ENCODE data around the gene DLG2. TPM values are rescaled to one million over a fixed set of nuclear protein-coding genes. Genes with fewer than 3 reads are reported as not detected.

DLG2 gene
- total and polyA plus RNA-seq, 9 donors = 2.5 to 20.7 (median 12.0) TPM

DNA sequence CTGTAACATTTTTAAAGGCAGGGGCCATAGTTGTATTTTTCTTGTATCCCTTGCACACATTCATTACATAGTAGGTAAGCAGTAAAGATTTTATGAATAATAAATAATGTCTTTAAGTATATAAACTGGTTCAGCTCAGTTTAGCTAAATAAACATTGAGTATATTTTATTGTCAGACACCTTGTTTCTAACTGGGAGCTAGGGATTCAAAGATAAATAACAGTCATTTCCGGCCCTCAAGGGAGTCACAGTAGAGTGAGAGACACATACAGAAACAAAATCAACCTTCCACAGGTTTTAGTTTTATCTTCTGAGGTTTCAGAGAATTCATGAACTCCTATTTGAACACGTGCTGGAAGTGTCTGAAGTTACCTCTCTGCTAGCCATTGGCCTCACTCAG lies 760.2 kb downstream of the DLG2 start:
- no peak for TF ChIP-seq EP300 (IDR thresholded peaks at IDR 0.05)
- TF ChIP-seq, protein P1, sequence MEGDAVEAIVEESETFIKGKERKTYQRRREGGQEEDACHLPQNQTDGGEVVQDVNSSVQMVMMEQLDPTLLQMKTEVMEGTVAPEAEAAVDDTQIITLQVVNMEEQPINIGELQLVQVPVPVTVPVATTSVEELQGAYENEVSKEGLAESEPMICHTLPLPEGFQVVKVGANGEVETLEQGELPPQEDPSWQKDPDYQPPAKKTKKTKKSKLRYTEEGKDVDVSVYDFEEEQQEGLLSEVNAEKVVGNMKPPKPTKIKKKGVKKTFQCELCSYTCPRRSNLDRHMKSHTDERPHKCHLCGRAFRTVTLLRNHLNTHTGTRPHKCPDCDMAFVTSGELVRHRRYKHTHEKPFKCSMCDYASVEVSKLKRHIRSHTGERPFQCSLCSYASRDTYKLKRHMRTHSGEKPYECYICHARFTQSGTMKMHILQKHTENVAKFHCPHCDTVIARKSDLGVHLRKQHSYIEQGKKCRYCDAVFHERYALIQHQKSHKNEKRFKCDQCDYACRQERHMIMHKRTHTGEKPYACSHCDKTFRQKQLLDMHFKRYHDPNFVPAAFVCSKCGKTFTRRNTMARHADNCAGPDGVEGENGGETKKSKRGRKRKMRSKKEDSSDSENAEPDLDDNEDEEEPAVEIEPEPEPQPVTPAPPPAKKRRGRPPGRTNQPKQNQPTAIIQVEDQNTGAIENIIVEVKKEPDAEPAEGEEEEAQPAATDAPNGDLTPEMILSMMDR (IDR thresholded peaks at IDR 0.05) = no peak
- TF ChIP-seq POLR2A (IDR thresholded peaks at IDR 0.05) = no peak
- WGBS, 3 donors = 88 to 93% (median 88%) methylated on average over 2 of the region's 2 CpGs
- Histone ChIP-seq H3K27me3 (no peaks in the 10 kb centered on the region), H3K4me3 (no peak overlapping the region), H3K27ac (no peak overlapping the region), H3K4me1 (ENCODE audit: insufficient read depth) (no peaks in the 10 kb centered on the region), H3K9me3 (no peaks in the 10 kb centered on the region), H3K36me3 (no peaks in the 10 kb centered on the region)
- no peak for DNase-seq
- intact Hi-C loops (cut with DNase I) = no loop called here

GRCh38 chr11:84865791-84866535 lies 761.2 kb downstream of the DLG2 start:
- Histone ChIP-seq H3K9me3 (no peaks in the 10 kb centered on the region), H3K36me3 (no peaks in the 10 kb centered on the region), H3K4me3 (no peak overlapping the region), H3K27me3 (no peaks in the 10 kb centered on the region), H3K4me1 (ENCODE audit: insufficient read depth) (no peaks in the 10 kb centered on the region), H3K27ac (no peak overlapping the region)
- WGBS, 3 donors = 95 to 97% (median 96%) methylated on average over 1 of the region's 1 CpG
- no peak for TF ChIP-seq EP300 (IDR thresholded peaks at IDR 0.05)
- no peak for TF ChIP-seq POLR2A (IDR thresholded peaks at IDR 0.05)
- TF ChIP-seq, protein P1 (IDR thresholded peaks at IDR 0.05) = no peak
- DNase-seq = no peak
- intact Hi-C loops (cut with DNase I) = no loop called here

DNA sequence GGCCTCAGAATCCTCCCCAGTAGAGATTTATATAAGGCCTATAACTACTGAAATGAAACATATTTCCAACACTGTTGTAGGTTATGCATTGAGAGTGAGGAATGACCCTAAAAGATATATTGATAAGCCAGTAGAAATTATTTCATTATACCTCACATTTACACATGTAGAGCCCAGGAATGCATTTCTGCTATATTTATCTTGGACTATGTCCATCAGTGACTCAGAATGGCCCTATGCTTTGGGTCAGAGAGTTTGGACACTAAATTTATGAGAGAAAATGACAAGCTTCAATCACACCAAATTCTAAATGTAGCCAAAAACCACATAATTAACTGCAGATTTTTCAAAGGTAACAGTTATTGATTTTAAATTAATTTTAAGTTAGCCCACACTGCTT lies 761.9 kb downstream of the DLG2 start:
- Histone ChIP-seq H3K9me3 (no peaks in the 10 kb centered on the region), H3K4me1 (ENCODE audit: insufficient read depth) (no peaks in the 10 kb centered on the region), H3K4me3 (no peak overlapping the region), H3K27ac (no peak overlapping the region), H3K36me3 (no peaks in the 10 kb centered on the region), H3K27me3 (no peaks in the 10 kb centered on the region)
- intact Hi-C loops (cut with DNase I) = no loop called here
- TF ChIP-seq, protein P1 (IDR thresholded peaks at IDR 0.05) = no peak
- no peak for TF ChIP-seq EP300 (IDR thresholded peaks at IDR 0.05)
- TF ChIP-seq POLR2A (IDR thresholded peaks at IDR 0.05) = no peak
- no peak for DNase-seq

- TF ChIP-seq EP300 (IDR thresholded peaks at IDR 0.05) (no peak), POLR2A (IDR thresholded peaks at IDR 0.05) (no peak)
- TF ChIP-seq, protein P1 (IDR thresholded peaks at IDR 0.05) = no peak
- intact Hi-C loops (cut with DNase I) = no loop called here
Observed at GRCh38 chr11:84857746-84858145, 769.4 kb downstream of the DLG2 start.

More at GRCh38 chr11:84857746-84858145, 769.4 kb downstream of the DLG2 start:
- Histone ChIP-seq H3K4me1 (ENCODE audit: insufficient read depth) (peaks cover 8% of the 10 kb centered on the region), H3K36me3 (no peaks in the 10 kb centered on the region), H3K9me3 (no peaks in the 10 kb centered on the region), H3K27ac (no peak overlapping the region), H3K27me3 (no peaks in the 10 kb centered on the region), H3K4me3 (no peak overlapping the region)
- DNase-seq = no peak

All from ovary (tissue), 9 donors.